GM23338 (cell line): ENCODE results near the gene USP24. TPM values are rescaled to one million over a fixed set of nuclear protein-coding genes. Genes with fewer than 3 reads are reported as not detected.

Experiments
- ATAC-seq: fragments of 200-7000 bp; cut with Tn5 transposase; 3 replicates; pipeline ENCODE4 v1.9.1; 2020
- DNase-seq: peaks from one replicate; pipeline ENCODE4 v3.0.0-alpha.2; 2015; ENCODE audit warnings: low spot score
- H2AFZ ChIP-seq: fragments of 200-600 bp; sonication (generic); 2 replicates; pipeline ENCODE4 v1.8.0; 2016; ENCODE audit warnings: antibody characterized with exemption, mild to moderate bottlenecking, moderate library complexity
- H3F3A ChIP-seq: fragments of 200-600 bp; sonication (generic); replicated peaks from 2 replicates; pipeline ENCODE4 v1.8.0; 2017; ENCODE audit warnings: antibody characterized with exemption, mixed run types, low read depth
- H3K27ac ChIP-seq: fragments of 200-600 bp; sonication (generic); 2 replicates; pipeline ENCODE4 v1.6.1; 2016; ENCODE audit warnings: low read depth
- H3K27me3 ChIP-seq: fragments of 200-600 bp; sonication (generic); 2 replicates; pipeline ENCODE4 v1.8.0; 2016; ENCODE audit warnings: mild to moderate bottlenecking, mixed run types, moderate library complexity; ENCODE audit not compliant: insufficient read depth
- H3K36me3 ChIP-seq: fragments of 200-600 bp; sonication (generic); 2 replicates; pipeline ENCODE4 v1.8.0; 2016; ENCODE audit warnings: mild to moderate bottlenecking; ENCODE audit not compliant: insufficient read depth
- H3K4me1 ChIP-seq: fragments of 200-600 bp; sonication (generic); 2 replicates; pipeline ENCODE4 v1.8.0; 2016; ENCODE audit warnings: mild to moderate bottlenecking, moderate library complexity; ENCODE audit not compliant: insufficient read depth
- H3K4me2 ChIP-seq: fragments of 200-600 bp; sonication (generic); 2 replicates; pipeline ENCODE4 v1.7.1; 2017; ENCODE audit warnings: mixed run types
- H3K4me3 ChIP-seq: fragments of 200-600 bp; sonication (generic); 2 replicates; pipeline ENCODE4 v1.6.1; 2016; ENCODE audit warnings: mixed run types
- H3K79me2 ChIP-seq: fragments of 200-600 bp; sonication (generic); replicated peaks from 2 replicates; pipeline ENCODE4 v1.8.0; 2017; ENCODE audit warnings: mild to moderate bottlenecking; ENCODE audit not compliant: insufficient read depth
- H3K9me2 ChIP-seq: fragments of 200-600 bp; sonication (generic); 2 replicates; pipeline ENCODE4 v1.8.0; 2017; ENCODE audit not compliant: insufficient read depth
- H4K20me1 ChIP-seq: fragments of 200-600 bp; sonication (generic); replicated peaks from 2 replicates; pipeline ENCODE4 v1.8.0; 2017; ENCODE audit warnings: mild to moderate bottlenecking; ENCODE audit not compliant: insufficient read depth
- H3K27ac Mint-ChIP-seq: 2 replicates; pipeline ENCODE4 v1.8.0; 2020; ENCODE audit warnings: inconsistent platforms, mild to moderate bottlenecking, moderate library complexity, mixed read lengths
- H3K27me3 Mint-ChIP-seq: 3 replicates; pipeline ENCODE4 v1.8.0; 2022; ENCODE audit warnings: low read depth, mild to moderate bottlenecking, moderate library complexity, mixed read lengths, inconsistent platforms; ENCODE audit not compliant: insufficient read depth, poor library complexity
- H3K36me3 Mint-ChIP-seq: 3 replicates; pipeline ENCODE4 v1.8.0; 2021; ENCODE audit warnings: low read depth, mild to moderate bottlenecking, inconsistent platforms, moderate library complexity, mixed read lengths
- H3K4me1 Mint-ChIP-seq: 3 replicates; pipeline ENCODE4 v1.8.0; 2020; ENCODE audit warnings: mild to moderate bottlenecking, inconsistent platforms, mixed read lengths
- H3K4me3 Mint-ChIP-seq: 3 replicates; pipeline ENCODE4 v1.8.0; 2021; ENCODE audit warnings: moderate library complexity, mild to moderate bottlenecking, inconsistent platforms, mixed read lengths
- H3K9me3 Mint-ChIP-seq: 3 replicates; pipeline ENCODE4 v1.8.0; 2020; ENCODE audit warnings: moderate library complexity, mild to moderate bottlenecking, inconsistent platforms, mixed read lengths
- CTCF ChIP-seq, 2 experiments: fragments of 200-600 bp in 1 of 2; sonication (generic) in 1 of 2; conservative IDR thresholded peaks; 2 replicates each; pipeline versions ENCODE4 v1.5.1 to v1.6.1; 2016 to 2017; ENCODE audit warnings: antibody characterized with exemption in 2 of 2, low read depth in 2 of 2, mild to moderate bottlenecking in 2 of 2, moderate library complexity in 1 of 2
- EZH2phosphoT487 ChIP-seq: fragments of 200-600 bp; sonication (generic); IDR thresholded peaks from one replicate; pipeline ENCODE4 v1.8.1; 2018; ENCODE audit warnings: antibody characterized with exemption; ENCODE audit not compliant: unreplicated experiment
- JUNB ChIP-seq: IDR thresholded peaks from one replicate; pipeline ENCODE4 v1.6.1; 2016; ENCODE audit warnings: antibody characterized with exemption; ENCODE audit not compliant: unreplicated experiment
- POLR2AphosphoS5 ChIP-seq: IDR thresholded peaks from 2 replicates; pipeline ENCODE4 v1.6.1; 2016; ENCODE audit warnings: antibody characterized with exemption, low read depth
- REST ChIP-seq: IDR thresholded peaks from one replicate; pipeline ENCODE4 v1.6.1; 2018; ENCODE audit warnings: antibody characterized with exemption; ENCODE audit not compliant: unreplicated experiment
- ZNF114 ChIP-seq: fragments of 250-450 bp; sonication (Bioruptor Pico); IDR thresholded peaks from 2 replicates; pipeline ENCODE4 v1.5.0; 2020; ENCODE audit warnings: mild to moderate bottlenecking, moderate library complexity
- ZNF462 ChIP-seq: fragments of 250-450 bp; sonication (Bioruptor Pico); IDR thresholded peaks from 2 replicates; pipeline ENCODE4 v1.5.0; 2020; ENCODE audit warnings: mild to moderate bottlenecking, moderate library complexity
- long read RNA-seq: library from polyadenylated mRNA; unstranded; transcript quantifications from one replicate; pipeline ENCODE4 v2.0.0, GENCODE V29; 2020; ENCODE audit not compliant: unreplicated experiment
- polyA plus RNA-seq: library from polyadenylated mRNA; unstranded; fragments of >200 nt; fragmentation: Nextera tagmentation; extraction: Ambion mirVana; gene quantifications from 2 replicates; pipeline ENCODE4 v1.2.1, GENCODE V29; 2016
- total RNA-seq: library from RNA; depleted of rRNA; stranded (reverse); fragments of >200 nt; shearing (Covaris generic); gene quantifications from 2 replicates; pipeline ENCODE4 v1.2.3, GENCODE V29; 2014; rRNA removed

USP24 gene
- total RNA-seq (32.6 and 36.2 TPM in 2 replicates), polyA plus RNA-seq (11.9 and 12.1 TPM in 2 replicates)
- long read RNA-seq, partial matches to known transcripts, result 0 of 1 reads
- long read RNA-seq, other reads (novel, unspliced or antisense), result 1 of 1 reads

GRCh38 chr1:55215194-55216021 is at the start of gene USP24:
Gene USP24 (minus strand): TSS chr1:55215364. CDS start chr1:55215113, 251 bp downstream.
- H3K4me2 ChIP-seq, result peak within 1 kb of the TSS; percentile 84
- DNase-seq (peak; percentile 85), ATAC-seq (peak; percentile 75)
- Mint-ChIP-seq H3K27me3 (peaks cover 20% of the 10 kb centered on the region), H3K27ac (peak within 1 kb of the TSS; percentile 94), H3K4me1 (peaks cover 52% of the 10 kb centered on the region), H3K4me3 (peak within 1 kb of the TSS; percentile 88), H3K9me3 (no peaks in the 10 kb centered on the region; the same call in 2 of the 3 replicates), H3K36me3 (peaks cover 5% of the 10 kb centered on the region; the same call in 1 of the 3 replicates)
- TF ChIP-seq ZNF114 (CRISPR knock-in tag), result no peak
- TF ChIP-seq POLR2AphosphoS5, result peak; percentile 75
- H3K79me2 ChIP-seq, result peaks cover 40% of the 10 kb centered on the region
- H3F3A ChIP-seq, result no peaks in the 10 kb centered on the region
- no peaks in the 10 kb centered on the region for H3K9me2 ChIP-seq
- H3K4me3 ChIP-seq, result peak within 1 kb of the TSS; percentile 76
- peak within 1 kb of the TSS; percentile 61 for H2AFZ ChIP-seq
- H3K27ac ChIP-seq, result peak within 1 kb of the TSS; percentile 88
- peaks cover 13% of the 10 kb centered on the region for H3K27me3 ChIP-seq
- H3K36me3 ChIP-seq, result no peaks in the 10 kb centered on the region
- peaks cover 47% of the 10 kb centered on the region for H3K4me1 ChIP-seq
- H4K20me1 ChIP-seq, result peaks cover 6% of the 10 kb centered on the region; the same call in 1 of the 2 replicates

GRCh38 chr1:55262822-55263221 is 47.7 kb upstream of the USP24 start:
- Histone ChIP-seq H3K4me2 (no peak overlapping the region), H3K4me1 (no peaks in the 10 kb centered on the region)
- no peak overlapping the region for H3K27ac Mint-ChIP-seq

More at GRCh38 chr1:55262822-55263221, 47.7 kb upstream of the USP24 start:
- Histone ChIP-seq H3K36me3 (no peaks in the 10 kb centered on the region), H2AFZ (no peak overlapping the region), H3K27me3 (no peaks in the 10 kb centered on the region), H3K27ac (no peak overlapping the region), H3F3A (no peaks in the 10 kb centered on the region), H3K79me2 (no peaks in the 10 kb centered on the region), H3K4me3 (no peak overlapping the region), H4K20me1 (no peaks in the 10 kb centered on the region), H3K9me2 (no peaks in the 10 kb centered on the region)
- H3K27me3 Mint-ChIP-seq, result peaks cover 8% of the 10 kb centered on the region
- H3K4me3 Mint-ChIP-seq, result no peak overlapping the region
- TF ChIP-seq REST (no peak), EZH2phosphoT487 (no peak), ZNF462 (CRISPR knock-in tag) (no peak), CTCF (conservative IDR thresholded peaks at IDR 0.05; ENCODE audit: low read depth in 2 of 2) (no peak), JUNB (no peak)
- ATAC-seq (no peak), DNase-seq (no peak)
- H3K4me1 Mint-ChIP-seq, result peaks cover 7% of the 10 kb centered on the region; the same call in 2 of the 3 replicates
- H3K36me3 Mint-ChIP-seq, result no peaks in the 10 kb centered on the region
- no peaks in the 10 kb centered on the region; the same call in 2 of the 3 replicates for H3K9me3 Mint-ChIP-seq
